H9 (cell line): Measurements from ENCODE around the gene APBA2. TPM values are rescaled to one million over a fixed set of nuclear protein-coding genes. Genes with fewer than 3 reads are reported as not detected.

ENCODE experiments used
- DNase-seq: peaks from one replicate; pipeline ENCODE4 v3.0.0-alpha.2; 2017
- H2AFZ ChIP-seq: one replicate; pipeline ENCODE4 v1.6.1; 2013; ENCODE audit warnings: mild to moderate bottlenecking, low read length, control low read depth, moderate library complexity
- H2AK5ac ChIP-seq: 2 replicates; pipeline ENCODE4 v1.6.1; 2013; ENCODE audit warnings: low read length, control low read depth, mixed read lengths; ENCODE audit not compliant: insufficient read length
- H2BK120ac ChIP-seq: one replicate; pipeline ENCODE4 v1.6.1; 2013; ENCODE audit warnings: low read depth, mild to moderate bottlenecking, low read length, control low read depth, inconsistent platforms; ENCODE audit not compliant: poor library complexity, severe bottlenecking
- H2BK12ac ChIP-seq: 2 replicates; pipeline ENCODE4 v1.6.1; 2013; ENCODE audit warnings: low read length, control low read depth, mixed read lengths, low read depth; ENCODE audit not compliant: insufficient read length
- H2BK15ac ChIP-seq: 2 replicates; pipeline ENCODE4 v1.6.1; 2013; ENCODE audit warnings: low read depth, low read length, control low read depth
- H2BK20ac ChIP-seq: one replicate; pipeline ENCODE4 v1.6.1; 2013; ENCODE audit warnings: low read depth, mild to moderate bottlenecking, low read length, control low read depth, inconsistent platforms; ENCODE audit not compliant: poor library complexity, severe bottlenecking
- H2BK5ac ChIP-seq: 2 replicates; pipeline ENCODE4 v1.6.1; 2013; ENCODE audit warnings: low read length, control low read depth, mixed read lengths; ENCODE audit not compliant: insufficient read length
- H3K14ac ChIP-seq: 2 replicates; pipeline ENCODE4 v1.6.1; 2013; ENCODE audit warnings: low read length, control low read depth; ENCODE audit not compliant: insufficient read depth
- H3K18ac ChIP-seq: 2 replicates; pipeline ENCODE4 v1.6.1; 2013; ENCODE audit warnings: low read depth, mild to moderate bottlenecking, mixed read lengths, low read length, control low read depth; ENCODE audit not compliant: insufficient read length
- H3K23ac ChIP-seq: 2 replicates; pipeline ENCODE4 v1.6.1; 2013; ENCODE audit warnings: low read length, control low read depth, mixed read lengths, low read depth; ENCODE audit not compliant: insufficient read length
- H3K23me2 ChIP-seq: 2 replicates; pipeline ENCODE4 v1.6.1; 2013; ENCODE audit warnings: low read depth, mild to moderate bottlenecking, mixed read lengths, low read length, control low read depth; ENCODE audit not compliant: insufficient read length, poor library complexity, severe bottlenecking
- H3K27ac ChIP-seq: 2 replicates; pipeline ENCODE4 v1.5.1; 2013; ENCODE audit warnings: low read length, control low read depth, mixed read lengths, low read depth; ENCODE audit not compliant: insufficient read length
- H3K27me3 ChIP-seq: 2 replicates; pipeline ENCODE4 v1.6.1; 2013; ENCODE audit warnings: low read length, control low read depth, inconsistent platforms; ENCODE audit not compliant: insufficient read depth
- H3K4ac ChIP-seq: 2 replicates; pipeline ENCODE4 v1.6.1; 2013; ENCODE audit warnings: low read depth, mild to moderate bottlenecking, control low read depth, inconsistent platforms, low read length, moderate library complexity
- H3K4me1 ChIP-seq: 2 replicates; pipeline ENCODE4 v1.6.1; 2013; ENCODE audit warnings: low read length, control low read depth, inconsistent platforms; ENCODE audit not compliant: insufficient read depth
- H3K4me2 ChIP-seq: 2 replicates; pipeline ENCODE4 v1.6.1; 2013; ENCODE audit warnings: low read length, control low read depth, mixed read lengths; ENCODE audit not compliant: insufficient read length, insufficient read depth
- H3K56ac ChIP-seq: 2 replicates; pipeline ENCODE4 v1.6.1; 2013; ENCODE audit warnings: low read depth, mild to moderate bottlenecking, mixed read lengths, low read length, control low read depth; ENCODE audit not compliant: insufficient read length
- H3K79me1 ChIP-seq: 2 replicates; pipeline ENCODE4 v1.6.1; 2013; ENCODE audit warnings: low read depth, mild to moderate bottlenecking, moderate library complexity, low read length, control low read depth, inconsistent platforms; ENCODE audit not compliant: insufficient read depth, poor library complexity, severe bottlenecking
- H3K79me2 ChIP-seq: 2 replicates; pipeline ENCODE4 v1.6.1; 2013; ENCODE audit warnings: low read length, control low read depth, inconsistent platforms; ENCODE audit not compliant: insufficient read depth
- H3K9ac ChIP-seq: 2 replicates; pipeline ENCODE4 v1.6.1; 2013; ENCODE audit warnings: low read length, control low read depth, mixed read lengths; ENCODE audit not compliant: insufficient read length; ENCODE audit errors: extremely low read depth
- H3K9me3 ChIP-seq: one replicate; pipeline ENCODE4 v1.6.1; 2013; ENCODE audit warnings: low read depth, low read length, inconsistent platforms; ENCODE audit not compliant: control insufficient read depth
- H3T11ph ChIP-seq: one replicate; pipeline ENCODE4 v1.6.1; 2013; ENCODE audit warnings: mild to moderate bottlenecking, low read length, control low read depth, inconsistent platforms
- H4K20me1 ChIP-seq: one replicate; pipeline ENCODE4 v1.6.1; 2013; ENCODE audit not compliant: control insufficient read depth, insufficient read length, insufficient read depth
- H4K5ac ChIP-seq: 2 replicates; pipeline ENCODE4 v1.6.1; 2013; ENCODE audit warnings: low read depth, mild to moderate bottlenecking, mixed read lengths, low read length, control low read depth; ENCODE audit not compliant: insufficient read length
- H4K8ac ChIP-seq: replicated peaks from 2 replicates; pipeline ENCODE4 v1.6.1; 2013; ENCODE audit warnings: low read length, control low read depth, mixed read lengths, low read depth; ENCODE audit not compliant: insufficient read length
- H4K91ac ChIP-seq: 2 replicates; pipeline ENCODE4 v1.6.1; 2013; ENCODE audit warnings: low read depth, mild to moderate bottlenecking, moderate library complexity, mixed read lengths, low read length, control low read depth; ENCODE audit not compliant: insufficient read length
- H3K27ac Mint-ChIP-seq, 3 experiments: 2 replicates in 2 of 3; 3 replicates in 1 of 3; pipeline ENCODE4 v1.8.0; 2020 to 2021; ENCODE audit warnings: mixed read lengths in 3 of 3, mild to moderate bottlenecking in 1 of 3, moderate library complexity in 1 of 3
- H3K27me3 Mint-ChIP-seq: 2 replicates; pipeline ENCODE4 v1.8.0; 2021; ENCODE audit warnings: low read depth, mild to moderate bottlenecking, moderate library complexity, mixed read lengths
- H3K36me3 Mint-ChIP-seq, 3 experiments: 2 replicates in 2 of 3; 3 replicates in 1 of 3; pipeline ENCODE4 v1.8.0; 2020 to 2021; ENCODE audit warnings: low read depth in 3 of 3, mixed read lengths in 3 of 3; ENCODE audit not compliant: insufficient read depth in 1 of 3
- H3K4me1 Mint-ChIP-seq, 2 experiments: 2 replicates each; pipeline ENCODE4 v1.8.0; 2020; ENCODE audit warnings: mixed read lengths in 2 of 2
- H3K4me3 Mint-ChIP-seq, 2 experiments: 2 replicates in 1 of 2; 3 replicates in 1 of 2; pipeline ENCODE4 v1.8.0; 2020 to 2021; ENCODE audit warnings: mild to moderate bottlenecking in 2 of 2, mixed read lengths in 2 of 2, moderate library complexity in 1 of 2
- H3K9me3 Mint-ChIP-seq, 2 experiments: 2 replicates in 1 of 2; 3 replicates in 1 of 2; pipeline ENCODE4 v1.8.0; 2020; ENCODE audit warnings: mild to moderate bottlenecking in 2 of 2, mixed read lengths in 2 of 2, moderate library complexity in 1 of 2
- WGBS: extraction: QIAGEN DNeasy Blood & Tissue Kit; methylation state at CpG from one replicate; pipeline ENCODE4 v1.1.7; 2013; ENCODE audit warnings: missing lambda C conversion rate, low lambda C conversion rate, mixed read lengths; ENCODE audit not compliant: insufficient read length; ENCODE audit errors: extremely low coverage; 5-methylcytosine and 5-hydroxymethylcytosine counted together
- total RNA-seq: library from RNA; stranded (reverse); gene quantifications from 2 replicates; pipeline ENCODE4 v1.2.1, GENCODE V29; 2021
- TF ChIP-seq, protein P1 (sequence below): fragments of 200-600 bp; sonication (generic); conservative IDR thresholded peaks from 3 replicates; pipeline ENCODE4 v1.8.0; 2021; ENCODE audit warnings: antibody characterized with exemption, mild to moderate bottlenecking

Gene APBA2
- total RNA-seq, 1 experiment from 2014 or later: 14.3 TPM

DNA sequence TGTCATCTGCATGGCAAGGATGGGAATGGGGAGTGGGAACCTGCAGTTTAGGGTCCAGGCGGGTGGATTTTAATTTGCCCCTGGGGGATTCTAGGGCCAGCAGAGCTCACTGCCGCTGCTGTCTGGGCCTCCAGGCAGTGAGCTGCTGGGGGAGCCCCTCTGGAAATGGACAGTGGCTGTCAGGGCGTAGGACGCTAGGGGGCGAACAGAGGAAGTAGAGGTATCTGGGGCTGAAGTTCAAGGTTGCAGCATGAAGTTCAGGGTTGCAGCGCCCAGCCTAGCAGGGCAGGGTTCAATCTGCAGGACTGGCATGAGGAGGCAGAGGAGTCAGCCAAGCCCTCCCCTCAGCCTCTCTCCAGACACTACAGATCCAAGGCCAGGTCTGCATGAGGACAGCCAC is 49.5 kb downstream of the APBA2 start:
- Histone ChIP-seq H2BK5ac (no peak overlapping the region), H2BK15ac (no peak overlapping the region), H3K18ac (peak overlapping the region; percentile 6), H3K14ac (no peak overlapping the region; the same call in 1 of the 2 replicates), H2AFZ (no peak overlapping the region), H4K5ac (no peak overlapping the region), H4K20me1 (no peaks in the 10 kb centered on the region), H2BK20ac (no peak overlapping the region), H3K79me1 (no peaks in the 10 kb centered on the region), H3K23me2 (no peaks in the 10 kb centered on the region), H3K9ac (no peak overlapping the region), H3T11ph (no peak overlapping the region), H3K23ac (no peak overlapping the region), H3K56ac (no peak overlapping the region), H3K4me2 (no peak overlapping the region), H3K27me3 (no peaks in the 10 kb centered on the region), H3K79me2 (no peaks in the 10 kb centered on the region), H3K4me1 (0 out of 2 replicates have a peak, but pooled peaks cover 3% of the 10 kb centered on the region), H2BK12ac (no peak overlapping the region), H2BK120ac (no peak overlapping the region), H3K9me3 (no peaks in the 10 kb centered on the region), H3K4ac (no peak overlapping the region), H4K8ac (no peak overlapping the region), H4K91ac (no peak overlapping the region), H2AK5ac (no peak overlapping the region), H3K27ac (no peak overlapping the region)
- Mint-ChIP-seq H3K4me1 (peaks cover 24 to 27% of the 10 kb centered on the region in 2 experiments), H3K4me3 (no peak overlapping the region), H3K27ac (no peak overlapping the region), H3K9me3 (peaks cover 7 to 10% of the 10 kb centered on the region in 2 experiments; a peak in 4 of 5 replicates), H3K36me3 (peaks cover 0 to 8% (median 6%) of the 10 kb centered on the region in 3 experiments; a peak in 3 of 7 replicates), H3K27me3 (no peaks in the 10 kb centered on the region; the same call in 1 of the 2 replicates)
- TF ChIP-seq, protein P1, sequence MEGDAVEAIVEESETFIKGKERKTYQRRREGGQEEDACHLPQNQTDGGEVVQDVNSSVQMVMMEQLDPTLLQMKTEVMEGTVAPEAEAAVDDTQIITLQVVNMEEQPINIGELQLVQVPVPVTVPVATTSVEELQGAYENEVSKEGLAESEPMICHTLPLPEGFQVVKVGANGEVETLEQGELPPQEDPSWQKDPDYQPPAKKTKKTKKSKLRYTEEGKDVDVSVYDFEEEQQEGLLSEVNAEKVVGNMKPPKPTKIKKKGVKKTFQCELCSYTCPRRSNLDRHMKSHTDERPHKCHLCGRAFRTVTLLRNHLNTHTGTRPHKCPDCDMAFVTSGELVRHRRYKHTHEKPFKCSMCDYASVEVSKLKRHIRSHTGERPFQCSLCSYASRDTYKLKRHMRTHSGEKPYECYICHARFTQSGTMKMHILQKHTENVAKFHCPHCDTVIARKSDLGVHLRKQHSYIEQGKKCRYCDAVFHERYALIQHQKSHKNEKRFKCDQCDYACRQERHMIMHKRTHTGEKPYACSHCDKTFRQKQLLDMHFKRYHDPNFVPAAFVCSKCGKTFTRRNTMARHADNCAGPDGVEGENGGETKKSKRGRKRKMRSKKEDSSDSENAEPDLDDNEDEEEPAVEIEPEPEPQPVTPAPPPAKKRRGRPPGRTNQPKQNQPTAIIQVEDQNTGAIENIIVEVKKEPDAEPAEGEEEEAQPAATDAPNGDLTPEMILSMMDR: peak; percentile 72
- WGBS: no CpG with 5 or more reads among the region's 6 CpGs
- DNase-seq: peak; percentile 74
